Type B pancreatic cell (in vitro differentiated cells): ENCODE results near the gene ARSG. TPM values are rescaled to one million over a fixed set of nuclear protein-coding genes. Genes with fewer than 3 reads are reported as not detected.
"Not testable (repeated sequence)": the region's sequence is repeated elsewhere in the genome, so short reads cannot be mapped to it uniquely, and the experiment has no call there.

ENCODE experiments used
- DNase-seq: peaks from one replicate; pipeline ENCODE4 v3.0.0; 2021; ENCODE audit warnings: mixed read lengths; ENCODE audit not compliant: unreplicated experiment; ENCODE audit errors: extremely low spot score
- H3K27ac Mint-ChIP-seq: 2 replicates; pipeline ENCODE4 v1.8.0; 2021; ENCODE audit warnings: mild to moderate bottlenecking, mixed read lengths
- H3K27me3 Mint-ChIP-seq: 2 replicates; pipeline ENCODE4 v1.8.0; 2021; ENCODE audit warnings: mixed read lengths
- H3K36me3 Mint-ChIP-seq: 2 replicates; pipeline ENCODE4 v1.8.0; 2021; ENCODE audit warnings: mixed read lengths
- H3K4me1 Mint-ChIP-seq: one replicate; pipeline ENCODE4 v1.8.0; 2021; ENCODE audit warnings: mixed read lengths; ENCODE audit not compliant: unreplicated experiment
- H3K4me3 Mint-ChIP-seq: 2 replicates; pipeline ENCODE4 v1.8.0; 2021; ENCODE audit warnings: mild to moderate bottlenecking, mixed read lengths
- H3K9me3 Mint-ChIP-seq: 2 replicates; pipeline ENCODE4 v1.8.0; 2021; ENCODE audit warnings: mixed read lengths
- CTCF ChIP-seq: fragments of 200-600 bp; sonication (generic); conservative IDR thresholded peaks from 2 replicates; pipeline ENCODE4 v1.5.0; 2021; ENCODE audit warnings: antibody characterized with exemption, mild to moderate bottlenecking
- total RNA-seq: library from RNA; stranded (reverse); gene quantifications from 2 replicates; pipeline ENCODE4 v1.2.1, GENCODE V29; 2021; ENCODE audit warnings: low replicate concordance

Gene ARSG
- total RNA-seq, 1 donor from 2014 or later: 4.1 TPM

DNA sequence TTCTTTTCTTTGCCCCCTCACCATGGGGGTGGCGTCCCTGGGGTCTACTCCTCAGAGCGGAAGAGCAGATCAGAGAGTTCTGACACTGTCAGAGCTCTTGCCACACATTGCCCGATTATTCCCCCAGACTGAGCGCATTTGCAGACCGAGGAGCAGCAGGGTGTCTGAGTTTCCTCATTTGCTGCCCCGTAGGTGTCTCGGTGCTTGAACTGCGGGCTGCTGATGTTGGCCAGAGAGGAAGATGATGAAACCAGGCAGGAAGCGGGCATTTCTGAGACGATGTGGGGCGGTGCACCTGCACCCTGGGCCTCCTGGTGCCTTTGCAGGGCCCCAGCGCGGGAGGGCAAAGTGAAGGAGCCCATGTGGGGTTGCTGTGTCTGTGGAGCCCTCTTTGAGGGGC lies 55.2 kb downstream of the ARSG start:
- DNase-seq: no peak
- Mint-ChIP-seq H3K4me3 (no peak overlapping the region), H3K27me3 (peaks cover 2% of the 10 kb centered on the region), H3K36me3 (no peaks in the 10 kb centered on the region), H3K27ac (no peak overlapping the region), H3K4me1 (peaks cover 6% of the 10 kb centered on the region), H3K9me3 (no peaks in the 10 kb centered on the region)
- no peak for TF ChIP-seq CTCF

GRCh38 chr17:68347380-68347779 lies 56.1 kb downstream of the ARSG start:
- Mint-ChIP-seq H3K36me3 (no peaks in the 10 kb centered on the region), H3K27ac (no peak overlapping the region), H3K27me3 (peaks cover 2% of the 10 kb centered on the region), H3K4me3 (no peak overlapping the region), H3K4me1 (peaks cover 9% of the 10 kb centered on the region), H3K9me3 (no peaks in the 10 kb centered on the region)
- no peak for DNase-seq
- no peak for TF ChIP-seq CTCF

GRCh38 chr17:68349157-68349556 lies 57.9 kb downstream of the ARSG start:
- no peaks in the 10 kb centered on the region for H3K36me3 Mint-ChIP-seq
- peaks cover 2% of the 10 kb centered on the region for H3K27me3 Mint-ChIP-seq
- H3K4me1 Mint-ChIP-seq: peaks cover 9% of the 10 kb centered on the region
- no peak for DNase-seq
- no peaks in the 10 kb centered on the region for H3K9me3 Mint-ChIP-seq
- no peak overlapping the region for H3K27ac Mint-ChIP-seq
- TF ChIP-seq CTCF: no peak
- no peak overlapping the region for H3K4me3 Mint-ChIP-seq

GRCh38 chr17:68351395-68351794 lies 60.1 kb downstream of the ARSG start:
- H3K9me3 Mint-ChIP-seq: no peaks in the 10 kb centered on the region
- no peaks in the 10 kb centered on the region for H3K36me3 Mint-ChIP-seq
- no peak overlapping the region for H3K4me3 Mint-ChIP-seq
- H3K4me1 Mint-ChIP-seq: peaks cover 6% of the 10 kb centered on the region
- H3K27ac Mint-ChIP-seq: no peak overlapping the region
- no peak for DNase-seq
- no peaks in the 10 kb centered on the region for H3K27me3 Mint-ChIP-seq
- TF ChIP-seq CTCF: no peak

GRCh38 chr17:68352041-68352440 lies 60.7 kb downstream of the ARSG start:
- TF ChIP-seq CTCF: no peak
- no peak for DNase-seq
- Mint-ChIP-seq H3K36me3 (no peaks in the 10 kb centered on the region), H3K4me3 (no peak overlapping the region), H3K4me1 (peaks cover 5% of the 10 kb centered on the region), H3K27ac (no peak overlapping the region), H3K9me3 (no peaks in the 10 kb centered on the region), H3K27me3 (no peaks in the 10 kb centered on the region)

DNA sequence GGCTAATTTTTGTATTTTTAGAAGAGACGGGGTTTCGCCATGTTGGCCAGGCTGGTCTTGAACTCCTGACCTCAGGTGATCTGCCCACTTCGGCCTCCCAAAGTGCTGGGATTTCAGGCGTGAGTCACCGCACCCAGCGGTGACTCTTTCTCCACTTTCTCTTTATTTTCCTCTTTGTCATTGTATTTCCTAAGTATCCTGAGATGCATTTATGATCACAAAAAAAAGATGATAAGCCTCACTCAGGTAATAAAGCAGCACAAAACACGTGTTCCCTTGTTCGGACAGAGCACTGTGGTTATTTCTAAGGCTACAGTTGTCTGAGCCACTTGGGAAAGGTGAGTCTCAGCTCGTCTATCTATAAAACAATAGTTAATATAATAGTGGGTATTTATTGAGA lies 61.4 kb downstream of the ARSG start:
- H3K9me3 Mint-ChIP-seq, H3K4me3 Mint-ChIP-seq, H3K36me3 Mint-ChIP-seq, H3K27ac Mint-ChIP-seq, H3K27me3 Mint-ChIP-seq, H3K4me1 Mint-ChIP-seq, DNase-seq: not testable (repeated sequence)
